Measurements from ENCODE around the gene ZNF182. TPM values are rescaled to one million over a fixed set of nuclear protein-coding genes. Genes with fewer than 3 reads are reported as not detected.
"Not testable (repeated sequence)": the region's sequence is repeated elsewhere in the genome, so short reads cannot be mapped to it uniquely, and the experiment has no call there.

The ZNF182 gene
- total RNA-seq, 6 experiments from 2014 or later: 2.0 to 2.7 (median 2.5) TPM

DNA sequence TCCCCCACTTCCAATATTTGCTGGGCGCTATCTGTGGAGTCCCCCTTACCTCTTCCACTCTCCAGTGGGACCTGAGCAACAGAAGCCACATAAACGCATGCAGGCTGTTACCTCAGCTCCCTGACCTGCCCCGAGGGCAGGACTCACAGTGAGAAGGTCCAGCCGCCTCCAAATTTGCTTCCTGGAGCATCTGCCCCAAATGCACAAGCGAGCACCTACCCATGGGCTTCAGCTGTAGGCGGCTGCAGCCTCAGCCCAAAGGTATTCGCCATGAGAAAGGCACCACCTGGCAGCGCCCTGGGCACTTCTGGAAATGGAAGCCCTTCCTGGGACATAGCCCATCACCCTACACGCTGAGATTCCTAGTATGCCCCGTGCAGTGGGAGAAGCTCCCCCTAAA lies 26.4 kb upstream of the ZNF182 start:
- H3K9me3 Mint-ChIP-seq: no peaks in the 10 kb centered on the region
- TF ChIP-seq, protein P1, sequence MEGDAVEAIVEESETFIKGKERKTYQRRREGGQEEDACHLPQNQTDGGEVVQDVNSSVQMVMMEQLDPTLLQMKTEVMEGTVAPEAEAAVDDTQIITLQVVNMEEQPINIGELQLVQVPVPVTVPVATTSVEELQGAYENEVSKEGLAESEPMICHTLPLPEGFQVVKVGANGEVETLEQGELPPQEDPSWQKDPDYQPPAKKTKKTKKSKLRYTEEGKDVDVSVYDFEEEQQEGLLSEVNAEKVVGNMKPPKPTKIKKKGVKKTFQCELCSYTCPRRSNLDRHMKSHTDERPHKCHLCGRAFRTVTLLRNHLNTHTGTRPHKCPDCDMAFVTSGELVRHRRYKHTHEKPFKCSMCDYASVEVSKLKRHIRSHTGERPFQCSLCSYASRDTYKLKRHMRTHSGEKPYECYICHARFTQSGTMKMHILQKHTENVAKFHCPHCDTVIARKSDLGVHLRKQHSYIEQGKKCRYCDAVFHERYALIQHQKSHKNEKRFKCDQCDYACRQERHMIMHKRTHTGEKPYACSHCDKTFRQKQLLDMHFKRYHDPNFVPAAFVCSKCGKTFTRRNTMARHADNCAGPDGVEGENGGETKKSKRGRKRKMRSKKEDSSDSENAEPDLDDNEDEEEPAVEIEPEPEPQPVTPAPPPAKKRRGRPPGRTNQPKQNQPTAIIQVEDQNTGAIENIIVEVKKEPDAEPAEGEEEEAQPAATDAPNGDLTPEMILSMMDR (IDR thresholded peaks at IDR 0.05): no peak
- H3K4me3 Mint-ChIP-seq: no peak overlapping the region
- H3K36me3 Mint-ChIP-seq (ENCODE audit: low read depth): no peaks in the 10 kb centered on the region
- H3K27ac Mint-ChIP-seq: no peak overlapping the region
- H3K27me3 Mint-ChIP-seq (ENCODE audit: insufficient read depth): peaks cover 7% of the 10 kb centered on the region
- no peak for DNase-seq
- peaks cover 6% of the 10 kb centered on the region for H3K4me1 Mint-ChIP-seq (ENCODE audit: low read depth)

DNA sequence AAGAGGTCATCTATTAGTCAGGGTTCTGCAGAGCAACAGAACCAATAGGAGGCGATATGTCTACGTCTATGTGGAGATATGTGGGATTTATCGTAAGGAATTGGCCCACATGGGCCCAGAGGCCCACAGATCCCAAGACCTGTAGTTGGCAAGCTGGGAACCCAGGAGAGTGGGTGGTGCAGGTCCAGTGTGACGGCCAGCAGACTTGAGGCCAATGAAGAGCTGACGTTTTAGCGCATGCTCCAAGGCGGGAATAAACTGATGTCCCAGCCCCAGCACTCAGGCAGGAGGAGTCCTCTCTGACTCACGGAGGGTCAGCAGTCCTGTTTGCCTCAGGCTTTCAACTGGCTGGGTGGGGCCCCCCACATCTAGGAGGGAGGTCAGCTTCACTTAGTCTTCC lies 24.3 kb upstream of the ZNF182 start:
- Mint-ChIP-seq H3K4me1 (ENCODE audit: low read depth) (peaks cover 6% of the 10 kb centered on the region), H3K9me3 (no peaks in the 10 kb centered on the region), H3K36me3 (ENCODE audit: low read depth) (no peaks in the 10 kb centered on the region), H3K4me3 (no peak overlapping the region), H3K27me3 (ENCODE audit: insufficient read depth) (peaks cover 7% of the 10 kb centered on the region), H3K27ac (no peak overlapping the region)
- TF ChIP-seq, protein P1 (IDR thresholded peaks at IDR 0.05): no peak
- DNase-seq: no peak

DNA sequence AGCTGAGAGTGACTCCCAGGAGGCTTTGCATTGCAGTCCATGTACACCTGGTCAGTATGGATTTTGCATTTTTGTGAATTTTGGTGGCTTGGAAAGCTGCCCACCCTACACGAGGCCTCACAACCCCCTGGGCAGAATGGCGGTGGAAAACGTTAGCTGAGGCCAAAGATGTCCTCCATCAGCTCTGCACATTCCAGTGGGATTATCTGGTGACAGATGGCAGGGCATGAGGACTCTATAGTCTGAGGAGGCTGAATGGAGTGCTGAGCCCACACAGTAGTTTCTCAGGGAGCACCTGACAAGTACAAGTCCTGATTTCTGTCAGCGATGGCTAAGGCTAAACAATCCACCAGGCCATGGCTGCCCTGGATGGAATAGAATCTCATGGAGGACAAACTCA lies 23.8 kb upstream of the ZNF182 start:
- H3K27ac Mint-ChIP-seq; DNase-seq; H3K9me3 Mint-ChIP-seq; H3K4me1 Mint-ChIP-seq (ENCODE audit: low read depth); H3K4me3 Mint-ChIP-seq; H3K27me3 Mint-ChIP-seq (ENCODE audit: insufficient read depth); H3K36me3 Mint-ChIP-seq (ENCODE audit: low read depth): not testable (repeated sequence)

DNA sequence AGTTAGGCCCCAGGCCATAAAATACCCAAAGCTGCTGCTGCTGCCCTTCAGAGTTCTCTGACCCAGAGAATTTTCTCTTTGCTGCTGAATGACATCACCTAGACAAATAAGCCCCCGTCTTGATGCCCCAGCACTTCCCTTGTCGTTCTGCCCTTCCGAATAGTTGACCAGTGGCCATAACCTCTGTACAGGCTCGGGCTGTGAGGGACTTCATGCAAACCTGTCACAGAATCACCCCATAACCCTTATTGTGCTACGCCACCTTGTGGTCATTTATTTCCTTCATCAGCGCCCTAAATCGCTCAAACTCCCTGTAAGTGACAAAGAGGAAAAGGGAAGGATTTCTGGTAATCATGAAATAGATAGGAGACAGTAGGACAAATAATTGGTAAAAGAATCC lies 21.8 kb upstream of the ZNF182 start:
- no peaks in the 10 kb centered on the region for H3K9me3 Mint-ChIP-seq
- H3K27ac Mint-ChIP-seq: no peak overlapping the region

DNA sequence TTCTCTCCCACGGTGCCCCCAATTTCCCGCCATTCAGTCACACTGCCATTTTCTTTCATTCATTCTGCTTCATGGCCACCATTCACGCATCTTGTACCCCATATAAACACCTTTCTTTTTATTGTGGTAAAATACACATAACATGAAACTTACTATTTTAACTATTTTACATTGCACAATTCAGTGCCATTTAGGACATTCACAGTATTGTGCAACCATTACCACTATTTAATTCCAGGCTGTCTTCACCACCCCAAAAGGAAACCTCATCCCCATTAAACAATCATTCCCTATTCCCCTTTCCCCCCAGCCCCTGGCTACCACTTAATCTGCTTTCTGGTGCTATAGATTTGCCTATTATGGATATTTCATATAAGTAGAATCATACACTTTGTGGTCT lies 18.9 kb upstream of the ZNF182 start:
- Mint-ChIP-seq H3K27ac (no peak overlapping the region), H3K4me3 (0 out of 2 replicates have a peak overlapping the region, but pooled peaks have one; percentile 11), H3K27me3 (ENCODE audit: insufficient read depth) (peaks cover 3% of the 10 kb centered on the region), H3K9me3 (no peaks in the 10 kb centered on the region), H3K4me1 (ENCODE audit: low read depth) (peaks cover 6% of the 10 kb centered on the region), H3K36me3 (ENCODE audit: low read depth) (no peaks in the 10 kb centered on the region)
- TF ChIP-seq, protein P1 (IDR thresholded peaks at IDR 0.05): no peak
- no peak for DNase-seq

More for the DNA sequence above, 21.8 kb upstream of the ZNF182 start:
- Mint-ChIP-seq H3K36me3 (ENCODE audit: low read depth) (no peaks in the 10 kb centered on the region), H3K4me1 (ENCODE audit: low read depth) (peaks cover 6% of the 10 kb centered on the region), H3K27me3 (ENCODE audit: insufficient read depth) (peaks cover 5% of the 10 kb centered on the region), H3K4me3 (no peak overlapping the region)
- peak; percentile 34 for DNase-seq
- TF ChIP-seq, protein P1 (IDR thresholded peaks at IDR 0.05): peak; percentile 81

DNA sequence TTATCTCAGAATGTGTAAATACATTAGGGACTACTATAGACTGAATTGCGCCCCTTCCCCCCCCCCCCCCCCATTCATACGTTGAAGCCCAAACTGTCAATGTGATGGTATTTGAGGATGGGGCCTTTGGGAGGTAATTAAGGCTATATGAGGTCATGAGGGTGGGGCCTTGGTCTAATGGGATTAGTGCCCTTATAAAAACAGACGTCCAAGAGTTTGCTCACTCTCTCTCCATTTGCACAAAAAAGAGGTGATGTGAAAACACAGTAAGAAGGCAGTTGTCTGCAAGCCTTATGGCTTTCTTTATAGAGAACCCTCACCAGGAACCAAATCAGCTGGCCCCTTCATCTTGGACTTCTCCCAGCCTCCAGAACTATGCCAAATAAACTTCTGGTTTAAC lies 18.3 kb upstream of the ZNF182 start:
- no peaks in the 10 kb centered on the region for H3K36me3 Mint-ChIP-seq (ENCODE audit: low read depth)

More for the DNA sequence above, 18.3 kb upstream of the ZNF182 start:
- H3K4me1 Mint-ChIP-seq (ENCODE audit: low read depth): peaks cover 6% of the 10 kb centered on the region
- no peak for DNase-seq
- H3K4me3 Mint-ChIP-seq: no peak overlapping the region
- H3K27me3 Mint-ChIP-seq (ENCODE audit: insufficient read depth): peaks cover 3% of the 10 kb centered on the region
- no peaks in the 10 kb centered on the region for H3K9me3 Mint-ChIP-seq
- TF ChIP-seq, protein P1 (IDR thresholded peaks at IDR 0.05): no peak
- no peak overlapping the region for H3K27ac Mint-ChIP-seq
